Measurements from ENCODE around the gene ADM2. TPM values are rescaled to one million over a fixed set of nuclear protein-coding genes. Genes with fewer than 3 reads are reported as not detected.

ADM2 gene
- total and polyA plus RNA-seq, 2 of the 13 experiments (the other 11 are each of a cell fraction or from before 2014, with no cell fraction given): 1.2 to 3.0 TPM

DNA sequence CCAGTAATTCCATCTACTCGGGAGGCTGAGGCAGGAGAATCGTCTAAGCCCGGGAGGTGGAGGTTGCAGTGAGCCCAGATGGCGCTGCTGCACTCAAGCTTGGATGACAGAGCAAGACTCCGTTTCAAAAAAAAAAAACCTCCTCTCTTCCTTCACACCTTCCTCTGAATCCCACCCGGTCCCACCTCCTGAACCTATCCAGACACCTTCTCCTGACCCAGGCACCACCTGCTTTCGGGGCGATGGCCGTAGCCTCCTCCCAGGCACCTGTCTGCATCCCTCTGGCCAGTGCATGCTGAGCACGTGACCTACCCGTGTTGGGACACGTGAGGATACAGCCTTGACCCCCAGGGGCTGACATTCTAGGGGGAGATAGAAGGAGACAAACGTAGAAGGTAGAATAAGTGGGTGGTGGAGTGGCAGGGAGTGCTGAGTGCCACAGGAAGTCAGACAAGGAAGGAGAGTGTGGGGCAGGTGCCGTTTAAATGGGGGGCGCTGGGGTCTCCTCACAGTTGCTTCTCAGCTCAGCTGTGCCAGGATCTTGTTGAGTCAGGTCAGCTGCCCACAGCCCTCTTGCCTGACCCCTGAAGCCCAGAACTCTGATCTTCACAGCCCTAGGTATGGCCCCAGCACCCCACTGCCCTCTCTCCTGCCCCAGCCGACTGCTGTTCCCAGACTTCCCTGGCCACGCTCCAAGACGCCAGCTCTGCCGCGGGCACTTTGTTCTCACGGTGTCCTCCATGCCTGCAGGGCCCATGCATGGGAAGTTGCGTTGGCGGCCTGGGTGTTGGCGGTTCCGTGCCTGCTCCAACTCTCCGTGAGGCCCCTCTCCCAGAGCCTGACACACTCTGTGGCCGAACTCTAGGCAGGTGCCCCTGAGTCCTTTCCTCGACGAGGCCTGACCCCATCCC lies 4.1 kb downstream of the ADM2 start (continued):
- TF ChIP-seq, protein P1, sequence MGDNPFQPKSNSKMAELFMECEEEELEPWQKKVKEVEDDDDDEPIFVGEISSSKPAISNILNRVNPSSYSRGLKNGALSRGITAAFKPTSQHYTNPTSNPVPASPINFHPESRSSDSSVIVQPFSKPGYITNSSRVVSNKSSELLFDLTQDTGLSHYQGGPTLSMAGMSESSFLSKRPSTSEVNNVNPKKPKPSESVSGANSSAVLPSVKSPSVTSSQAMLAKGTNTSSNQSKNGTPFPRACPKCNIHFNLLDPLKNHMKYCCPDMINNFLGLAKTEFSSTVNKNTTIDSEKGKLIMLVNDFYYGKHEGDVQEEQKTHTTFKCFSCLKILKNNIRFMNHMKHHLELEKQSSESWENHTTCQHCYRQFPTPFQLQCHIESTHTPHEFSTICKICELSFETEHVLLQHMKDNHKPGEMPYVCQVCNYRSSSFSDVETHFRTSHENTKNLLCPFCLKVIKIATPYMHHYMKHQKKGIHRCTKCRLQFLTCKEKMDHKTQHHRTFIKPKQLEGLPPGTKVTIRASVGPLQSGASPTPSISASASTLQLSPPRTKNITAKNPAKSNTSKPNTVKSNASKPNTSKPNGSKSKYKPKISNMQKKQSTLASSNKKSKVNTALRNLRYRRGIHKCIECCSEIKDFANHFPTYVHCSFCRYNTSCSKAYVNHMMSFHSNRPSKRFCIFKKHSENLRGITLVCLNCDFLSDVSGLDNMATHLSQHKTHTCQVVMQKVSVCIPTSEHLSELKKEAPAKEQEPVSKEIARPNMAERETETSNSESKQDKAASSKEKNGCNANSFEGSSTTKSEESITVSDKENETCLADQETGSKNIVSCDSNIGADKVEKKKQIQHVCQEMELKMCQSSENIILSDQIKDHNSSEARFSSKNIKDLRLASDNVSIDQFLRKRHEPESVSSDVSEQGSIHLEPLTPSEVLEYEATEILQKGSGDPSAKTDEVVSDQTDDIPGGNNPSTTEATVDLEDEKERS (CRISPR knock-in tag; IDR thresholded peaks at IDR 0.05): peak; percentile 60; the same call in 1 of the 2 replicates
- 0 out of 2 replicates have a peak, but pooled peaks have one; percentile 20 for TF ChIP-seq DPF2 (CRISPR knock-in tag; IDR thresholded peaks at IDR 0.05; ENCODE audit: borderline replicate concordance, low read depth)
- no peak for TF ChIP-seq ZNF446 (CRISPR knock-in tag; IDR thresholded peaks at IDR 0.05)
- TF ChIP-seq ZNF496 (CRISPR knock-in tag; IDR thresholded peaks at IDR 0.05; ENCODE audit: insufficient replicate concordance): no peak
- no peak; the same call in 1 of the 2 replicates for TF ChIP-seq CBX5 (CRISPR knock-in tag; IDR thresholded peaks at IDR 0.05; ENCODE audit: borderline replicate concordance)
- TF ChIP-seq, protein P2, sequence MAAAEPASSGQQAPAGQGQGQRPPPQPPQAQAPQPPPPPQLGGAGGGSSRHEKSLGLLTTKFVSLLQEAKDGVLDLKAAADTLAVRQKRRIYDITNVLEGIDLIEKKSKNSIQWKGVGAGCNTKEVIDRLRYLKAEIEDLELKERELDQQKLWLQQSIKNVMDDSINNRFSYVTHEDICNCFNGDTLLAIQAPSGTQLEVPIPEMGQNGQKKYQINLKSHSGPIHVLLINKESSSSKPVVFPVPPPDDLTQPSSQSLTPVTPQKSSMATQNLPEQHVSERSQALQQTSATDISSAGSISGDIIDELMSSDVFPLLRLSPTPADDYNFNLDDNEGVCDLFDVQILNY (CRISPR knock-in tag; conservative IDR thresholded peaks at IDR 0.05): no peak
- no peak for TF ChIP-seq ZNF10 (CRISPR knock-in tag; IDR thresholded peaks at IDR 0.05; ENCODE audit: borderline replicate concordance, low read depth)
- TF ChIP-seq, protein P3, sequence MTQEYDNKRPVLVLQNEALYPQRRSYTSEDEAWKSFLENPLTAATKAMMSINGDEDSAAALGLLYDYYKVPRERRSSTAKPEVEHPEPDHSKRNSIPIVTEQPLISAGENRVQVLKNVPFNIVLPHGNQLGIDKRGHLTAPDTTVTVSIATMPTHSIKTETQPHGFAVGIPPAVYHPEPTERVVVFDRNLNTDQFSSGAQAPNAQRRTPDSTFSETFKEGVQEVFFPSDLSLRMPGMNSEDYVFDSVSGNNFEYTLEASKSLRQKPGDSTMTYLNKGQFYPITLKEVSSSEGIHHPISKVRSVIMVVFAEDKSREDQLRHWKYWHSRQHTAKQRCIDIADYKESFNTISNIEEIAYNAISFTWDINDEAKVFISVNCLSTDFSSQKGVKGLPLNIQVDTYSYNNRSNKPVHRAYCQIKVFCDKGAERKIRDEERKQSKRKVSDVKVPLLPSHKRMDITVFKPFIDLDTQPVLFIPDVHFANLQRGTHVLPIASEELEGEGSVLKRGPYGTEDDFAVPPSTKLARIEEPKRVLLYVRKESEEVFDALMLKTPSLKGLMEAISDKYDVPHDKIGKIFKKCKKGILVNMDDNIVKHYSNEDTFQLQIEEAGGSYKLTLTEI (CRISPR knock-in tag; conservative IDR thresholded peaks at IDR 0.05): no peak
- no peak for TF ChIP-seq HCFC1 (IDR thresholded peaks at IDR 0.05; ENCODE audit: low read depth, low read length)
- no peak for TF ChIP-seq MAF1 (CRISPR knock-in tag; IDR thresholded peaks at IDR 0.05; ENCODE audit: borderline replicate concordance)
- peak; percentile 53; the same call in 1 of the 2 replicates for TF ChIP-seq SRY (CRISPR knock-in tag; IDR thresholded peaks at IDR 0.05)
- TF ChIP-seq SAFB2 (CRISPR knock-in tag; IDR thresholded peaks at IDR 0.05; ENCODE audit: borderline replicate concordance, low read depth): no peak
- TF ChIP-seq ZNF850 (CRISPR knock-in tag; conservative IDR thresholded peaks at IDR 0.05): 0 out of 2 replicates have a peak, but pooled peaks have one; percentile 52
- no peak; the same call in 1 of the 2 replicates for TF ChIP-seq KMT2A (CRISPR knock-in tag; IDR thresholded peaks at IDR 0.05)
- TF ChIP-seq, protein P4, sequence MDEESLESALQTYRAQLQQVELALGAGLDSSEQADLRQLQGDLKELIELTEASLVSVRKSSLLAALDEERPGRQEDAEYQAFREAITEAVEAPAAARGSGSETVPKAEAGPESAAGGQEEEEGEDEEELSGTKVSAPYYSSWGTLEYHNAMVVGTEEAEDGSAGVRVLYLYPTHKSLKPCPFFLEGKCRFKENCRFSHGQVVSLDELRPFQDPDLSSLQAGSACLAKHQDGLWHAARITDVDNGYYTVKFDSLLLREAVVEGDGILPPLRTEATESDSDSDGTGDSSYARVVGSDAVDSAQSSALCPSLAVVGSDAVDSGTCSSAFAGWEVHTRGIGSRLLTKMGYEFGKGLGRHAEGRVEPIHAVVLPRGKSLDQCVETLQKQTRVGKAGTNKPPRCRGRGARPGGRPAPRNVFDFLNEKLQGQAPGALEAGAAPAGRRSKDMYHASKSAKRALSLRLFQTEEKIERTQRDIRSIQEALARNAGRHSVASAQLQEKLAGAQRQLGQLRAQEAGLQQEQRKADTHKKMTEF (CRISPR knock-in tag; IDR thresholded peaks at IDR 0.05): peak; percentile 81
- no peak for TF ChIP-seq HOXA3 (CRISPR knock-in tag; IDR thresholded peaks at IDR 0.05)
- no peak for TF ChIP-seq JUND (CRISPR knock-in tag; IDR thresholded peaks at IDR 0.05)
- TF ChIP-seq TBX3 (IDR thresholded peaks at IDR 0.05; ENCODE audit: borderline replicate concordance): 0 out of 2 replicates have a peak, but pooled peaks have one; percentile 24
- TF ChIP-seq, protein P5, sequence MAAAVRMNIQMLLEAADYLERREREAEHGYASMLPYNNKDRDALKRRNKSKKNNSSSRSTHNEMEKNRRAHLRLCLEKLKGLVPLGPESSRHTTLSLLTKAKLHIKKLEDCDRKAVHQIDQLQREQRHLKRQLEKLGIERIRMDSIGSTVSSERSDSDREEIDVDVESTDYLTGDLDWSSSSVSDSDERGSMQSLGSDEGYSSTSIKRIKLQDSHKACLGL (CRISPR knock-in tag; IDR thresholded peaks at IDR 0.05): peak; percentile 54; the same call in 1 of the 2 replicates

All from HepG2 (cell line).